Esophagus (tissue), 2 donors: Measurements from ENCODE around the gene ATP7B. TPM values are rescaled to one million over a fixed set of nuclear protein-coding genes. Genes with fewer than 3 reads are reported as not detected.
A peak's percentile ranks its signal among the peaks of the same experiment; 100 is the strongest.
"Not testable (repeated sequence)": the region's sequence is repeated elsewhere in the genome, so short reads cannot be mapped to it uniquely, and the experiment has no call there.

ENCODE experiments used
- H3K27ac ChIP-seq, 2 donors: one replicate each; pipeline ENCODE4 v1.5.1; 2013; ENCODE audit warnings: low read depth in 2 of 2, mild to moderate bottlenecking in 2 of 2, inconsistent platforms in 1 of 2, low read length in 1 of 2, moderate library complexity in 1 of 2
- H3K27me3 ChIP-seq, 2 donors: one replicate each; pipeline ENCODE4 v1.6.1; 2013; ENCODE audit warnings: low read length in 2 of 2, control low read depth in 1 of 2, mild to moderate bottlenecking in 1 of 2; ENCODE audit not compliant: insufficient read depth in 2 of 2, control insufficient read depth in 1 of 2
- H3K36me3 ChIP-seq, 2 donors: one replicate each; pipeline ENCODE4 v1.6.1; 2013; ENCODE audit warnings: low read length in 1 of 2; ENCODE audit not compliant: control insufficient read depth in 2 of 2, insufficient read depth in 2 of 2
- H3K4me1 ChIP-seq, 2 donors: one replicate each; pipeline ENCODE4 v1.6.1; 2013; ENCODE audit warnings: low read length in 1 of 2; ENCODE audit not compliant: control insufficient read depth in 2 of 2, insufficient read depth in 2 of 2
- H3K4me3 ChIP-seq, 2 donors: one replicate each; pipeline ENCODE4 v1.5.1; 2013; ENCODE audit warnings: low read length in 2 of 2, mild to moderate bottlenecking in 2 of 2, low read depth in 1 of 2, moderate library complexity in 1 of 2
- H3K9me3 ChIP-seq, 2 donors: one replicate each; pipeline ENCODE4 v1.6.1; 2013; ENCODE audit warnings: mild to moderate bottlenecking in 2 of 2, low read depth in 1 of 2, low read length in 1 of 2, moderate library complexity in 1 of 2; ENCODE audit not compliant: control insufficient read depth in 2 of 2, insufficient read depth in 1 of 2
- WGBS, 2 donors: extraction: QIAGEN DNeasy Blood & Tissue Kit; methylation state at CpG; one replicate each; pipeline ENCODE4 v1.1.7; 2013; 5-methylcytosine and 5-hydroxymethylcytosine counted together
- polyA plus RNA-seq, 2 donors: library from polyadenylated mRNA; stranded (reverse); fragments of 200-250 nt; gene quantifications; one replicate each; pipeline ENCODE4 v1.2.3, GENCODE V29; 2013
- donor health status: healthy with polysubstance abuse.
- donor health status: Bipolar disorder and iron deficiency.

The ATP7B gene
- polyA plus RNA-seq, 2 donors, result 0.55 to 0.59 TPM

DNA sequence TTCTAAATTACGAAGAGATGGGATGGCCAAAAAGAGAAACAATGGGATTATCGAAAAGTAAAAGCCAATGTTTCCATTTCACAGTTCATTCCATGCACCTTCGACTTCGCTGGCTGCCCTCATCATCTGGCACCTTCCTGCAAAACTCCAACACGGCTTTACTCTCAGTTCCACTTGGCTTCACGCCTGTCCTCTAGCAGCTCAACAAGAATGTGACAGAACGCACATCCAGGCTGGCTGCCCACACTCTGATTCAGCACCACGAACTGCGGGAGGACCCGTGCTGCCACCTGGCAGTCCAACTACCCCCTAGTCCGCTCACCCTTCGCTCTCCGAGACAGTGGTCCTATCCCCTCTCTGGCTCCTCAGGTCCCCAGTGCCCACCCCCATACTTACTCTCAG, 11.7 kb downstream of the ATP7B start:
- Histone ChIP-seq H3K4me1 (peaks cover 6 to 10% of the 10 kb centered on the region in 2 donors), H3K27ac (peak overlapping the region in 1 of 2 donors; percentile 36), H3K36me3 (no peaks in the 10 kb centered on the region), H3K4me3 (no peak overlapping the region), H3K27me3 (no peaks in the 10 kb centered on the region), H3K9me3 (no peaks in the 10 kb centered on the region)
- WGBS, 2 donors, result 33 to 41% methylated on average over 13 of the region's 13 CpGs

DNA sequence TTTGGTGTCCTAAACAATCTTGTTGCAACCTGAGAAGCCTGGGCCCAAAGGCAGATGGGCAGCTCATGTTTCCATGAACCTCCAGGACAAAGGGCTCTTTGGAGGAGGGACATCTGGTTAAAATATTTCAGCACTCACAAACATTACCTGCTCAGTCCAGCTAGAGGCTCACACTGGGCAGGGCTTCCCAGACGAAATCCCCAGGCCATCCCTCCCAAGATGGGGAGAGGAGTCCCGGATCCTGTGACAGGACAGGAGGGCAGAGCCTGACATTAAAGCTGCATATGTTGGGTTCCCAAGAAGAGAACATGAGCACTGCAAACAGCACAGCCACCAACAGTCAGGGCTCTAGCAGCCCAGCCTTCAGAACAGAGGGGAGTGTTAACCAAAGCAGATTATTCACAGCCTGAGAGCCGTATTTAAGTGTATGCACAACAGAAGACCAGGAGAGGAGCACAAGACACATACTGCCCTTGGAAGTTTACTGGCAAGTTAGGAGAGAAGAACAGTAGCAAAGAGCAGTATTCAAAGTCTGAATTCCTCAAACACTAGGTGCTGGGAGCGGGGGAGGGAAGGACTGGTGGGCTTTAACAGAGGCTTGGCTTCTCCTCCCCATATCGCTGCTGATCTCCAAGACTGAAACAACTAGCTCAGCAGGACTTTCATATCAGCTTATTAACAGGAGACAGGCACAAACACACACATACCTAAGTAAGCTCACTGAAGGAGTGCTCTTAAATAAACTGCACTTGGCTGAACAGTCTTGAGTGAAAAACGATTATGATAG, 12.3 kb downstream of the ATP7B start:
- H3K36me3 ChIP-seq, result no peaks in the 10 kb centered on the region
- H3K4me1 ChIP-seq, result peaks cover 6 to 10% of the 10 kb centered on the region in 2 donors
- 43 to 47% methylated on average over 6 of the region's 6 CpGs for WGBS, 2 donors
- H3K27me3 ChIP-seq, result no peaks in the 10 kb centered on the region
- H3K9me3 ChIP-seq, result no peaks in the 10 kb centered on the region
- H3K4me3 ChIP-seq, result no peak overlapping the region
- no peak overlapping the region for H3K27ac ChIP-seq

DNA sequence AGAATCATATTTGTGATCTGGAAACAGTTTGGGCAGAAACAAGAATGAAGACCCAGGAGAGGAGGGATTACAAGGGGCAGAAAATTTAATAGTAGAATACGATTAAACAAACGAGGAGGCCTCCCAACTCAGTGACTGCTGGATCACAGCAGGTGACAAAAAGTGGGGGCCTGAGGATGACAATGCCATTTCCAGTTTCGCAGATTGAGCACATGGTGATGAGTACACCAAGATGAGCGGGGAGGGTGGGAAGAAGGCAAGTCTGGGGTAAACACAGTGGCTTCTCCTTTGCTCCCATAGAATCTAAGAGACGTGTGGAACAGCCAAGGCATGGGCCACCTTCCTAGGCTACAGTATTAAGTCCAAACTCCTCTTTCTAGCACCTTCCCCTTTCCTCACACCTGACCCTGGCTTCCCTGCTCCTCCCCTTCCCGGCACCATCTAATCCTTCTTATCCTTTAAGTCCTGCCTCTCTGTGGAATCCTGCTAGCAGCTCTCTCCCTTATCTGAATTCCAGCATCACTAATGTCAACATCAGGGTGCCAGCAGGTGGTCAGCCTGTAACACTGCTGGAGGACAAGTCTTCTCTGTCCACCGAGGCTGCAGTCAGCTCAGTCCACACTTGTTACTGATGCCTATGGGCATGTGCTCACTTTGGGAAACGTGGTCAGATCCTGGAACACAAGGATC, 13.5 kb downstream of the ATP7B start:
- Histone ChIP-seq H3K36me3 (no peaks in the 10 kb centered on the region), H3K27me3 (no peaks in the 10 kb centered on the region), H3K27ac (no peak overlapping the region), H3K4me1 (peaks cover 6 to 10% of the 10 kb centered on the region in 2 donors), H3K4me3 (no peak overlapping the region), H3K9me3 (no peaks in the 10 kb centered on the region)
- 60 to 77% methylated on average over 8 of the region's 8 CpGs for WGBS, 2 donors

DNA sequence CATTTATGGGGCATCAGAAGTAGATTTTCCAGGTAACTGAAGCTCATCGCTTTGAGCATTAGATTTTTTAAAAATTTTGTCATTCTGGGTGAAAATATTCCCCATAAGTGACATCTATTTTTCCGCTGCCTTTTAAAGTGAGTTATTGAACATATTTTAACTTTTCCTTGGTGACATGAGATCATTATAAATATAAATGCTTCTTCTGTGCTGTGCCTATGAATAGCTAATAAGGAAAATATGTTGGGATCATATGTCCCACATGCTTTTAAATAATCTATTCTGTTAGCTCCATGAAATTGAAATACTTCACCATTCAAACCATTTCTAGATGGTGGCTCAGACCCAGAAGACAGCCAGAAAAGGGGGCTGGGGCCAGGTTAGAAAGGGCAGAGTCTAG, 14.1 kb downstream of the ATP7B start:
- Histone ChIP-seq H3K27ac (no peak overlapping the region), H3K4me1 (peaks cover 6 to 10% of the 10 kb centered on the region in 2 donors)

DNA sequence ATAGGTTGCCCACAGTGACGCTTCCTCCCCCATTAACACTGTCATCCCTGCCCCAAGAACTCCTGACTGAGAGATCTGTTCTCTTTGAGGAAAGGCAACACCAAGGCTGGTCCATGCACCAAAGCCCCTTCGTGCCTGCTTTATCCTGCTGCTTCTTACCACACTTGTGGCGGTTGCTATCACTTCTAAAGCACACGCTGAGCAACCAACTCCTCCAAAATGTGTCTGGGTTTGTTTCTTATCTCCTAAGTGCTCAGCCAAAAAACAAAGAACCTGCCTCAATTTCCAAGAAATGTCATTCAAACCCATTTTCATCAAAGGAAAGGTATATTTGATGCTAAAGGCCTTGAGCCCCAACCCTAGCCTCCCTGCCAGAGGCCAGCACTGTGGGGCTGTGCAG, 14.6 kb downstream of the ATP7B start:
- 88 to 91% methylated on average over 4 of the region's 4 CpGs for WGBS, 2 donors
- H3K27me3 ChIP-seq, result no peaks in the 10 kb centered on the region
- H3K4me3 ChIP-seq, result no peak overlapping the region
- no peaks in the 10 kb centered on the region for H3K36me3 ChIP-seq
- peaks cover 6 to 10% of the 10 kb centered on the region in 2 donors for H3K4me1 ChIP-seq
- H3K9me3 ChIP-seq, result no peaks in the 10 kb centered on the region
- no peak overlapping the region for H3K27ac ChIP-seq

More for the DNA sequence above, 14.1 kb downstream of the ATP7B start:
- no peaks in the 10 kb centered on the region for H3K36me3 ChIP-seq
- H3K9me3 ChIP-seq, result no peaks in the 10 kb centered on the region
- H3K27me3 ChIP-seq, result no peaks in the 10 kb centered on the region
- H3K4me3 ChIP-seq, result no peak overlapping the region
- WGBS, 2 donors, result 92 to 95% methylated on average over 2 of the region's 2 CpGs

DNA sequence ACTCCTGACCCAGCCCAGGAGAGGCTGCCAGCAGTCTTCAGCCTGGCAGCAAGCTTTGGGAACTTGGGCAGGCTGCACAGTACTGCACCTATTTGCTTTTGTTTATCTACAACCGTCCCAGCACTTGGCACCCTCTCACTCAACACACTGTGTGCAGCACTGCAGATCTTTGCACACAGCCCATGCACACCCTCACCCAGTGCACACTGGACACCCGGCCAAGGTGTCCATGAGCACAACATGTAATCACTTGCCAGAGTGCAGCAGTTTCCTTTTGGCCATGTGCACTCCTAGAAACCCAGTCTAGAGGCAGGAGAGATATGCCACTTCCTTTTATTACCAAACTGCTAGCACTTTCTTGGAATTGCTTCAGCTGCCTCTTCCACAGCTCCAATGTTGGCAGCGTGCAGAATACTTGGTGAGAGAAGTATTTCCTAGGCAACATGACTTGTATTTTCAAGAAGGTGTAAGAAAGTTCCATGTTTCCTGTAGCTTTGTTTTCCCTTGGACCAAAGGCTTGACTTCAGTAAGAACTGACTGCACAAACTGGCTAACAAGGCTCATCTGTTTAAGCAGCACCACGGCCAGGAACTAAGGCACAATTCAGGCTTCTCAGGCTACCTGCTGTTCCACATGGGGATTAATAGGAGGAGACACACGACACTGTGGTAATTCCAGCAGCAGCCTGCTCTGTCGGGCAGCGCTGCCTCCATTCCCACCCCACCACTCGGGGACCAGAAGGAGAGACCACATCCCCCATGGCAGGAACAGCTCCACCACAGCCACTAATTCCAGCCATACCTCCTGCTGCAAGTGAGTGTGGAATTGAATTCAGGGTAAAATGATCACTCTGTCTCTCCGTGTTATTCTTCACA, 15.3 kb downstream of the ATP7B start:
- Histone ChIP-seq H3K36me3 (no peaks in the 10 kb centered on the region), H3K27me3 (no peaks in the 10 kb centered on the region), H3K9me3 (no peaks in the 10 kb centered on the region), H3K27ac (peak overlapping the region in 1 of 2 donors; percentile 24), H3K4me1 (peaks cover 6 to 10% of the 10 kb centered on the region in 2 donors), H3K4me3 (no peak overlapping the region)
- 28 to 29% methylated on average over 9 of the region's 9 CpGs for WGBS, 2 donors

DNA sequence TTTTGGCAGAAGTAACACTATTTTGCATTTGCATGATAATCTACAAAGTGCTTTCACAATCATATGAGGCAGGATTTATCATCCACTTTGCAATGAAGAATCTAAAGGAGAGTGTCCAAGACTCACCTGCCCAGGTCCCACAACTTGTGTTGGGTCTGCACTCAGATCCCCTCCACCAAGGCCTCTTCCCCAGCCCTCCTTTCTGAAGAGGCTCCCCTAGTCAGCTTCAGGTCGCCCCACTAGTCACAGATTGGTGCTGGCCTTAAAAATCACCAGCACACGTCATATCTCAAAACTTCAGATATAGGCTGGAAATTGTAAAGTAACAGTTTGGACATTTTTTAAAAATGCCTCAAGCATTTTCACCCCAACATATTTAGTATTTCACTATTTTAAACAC, 17.5 kb downstream of the ATP7B start:
- Histone ChIP-seq H3K27ac (no peak overlapping the region), H3K9me3 (no peaks in the 10 kb centered on the region), H3K36me3 (no peaks in the 10 kb centered on the region), H3K4me1 (peaks cover 6 to 7% of the 10 kb centered on the region in 2 donors), H3K4me3 (no peak overlapping the region), H3K27me3 (no peaks in the 10 kb centered on the region)
- WGBS, 2 donors, result 79 to 88% methylated on average over 2 of the region's 2 CpGs

DNA sequence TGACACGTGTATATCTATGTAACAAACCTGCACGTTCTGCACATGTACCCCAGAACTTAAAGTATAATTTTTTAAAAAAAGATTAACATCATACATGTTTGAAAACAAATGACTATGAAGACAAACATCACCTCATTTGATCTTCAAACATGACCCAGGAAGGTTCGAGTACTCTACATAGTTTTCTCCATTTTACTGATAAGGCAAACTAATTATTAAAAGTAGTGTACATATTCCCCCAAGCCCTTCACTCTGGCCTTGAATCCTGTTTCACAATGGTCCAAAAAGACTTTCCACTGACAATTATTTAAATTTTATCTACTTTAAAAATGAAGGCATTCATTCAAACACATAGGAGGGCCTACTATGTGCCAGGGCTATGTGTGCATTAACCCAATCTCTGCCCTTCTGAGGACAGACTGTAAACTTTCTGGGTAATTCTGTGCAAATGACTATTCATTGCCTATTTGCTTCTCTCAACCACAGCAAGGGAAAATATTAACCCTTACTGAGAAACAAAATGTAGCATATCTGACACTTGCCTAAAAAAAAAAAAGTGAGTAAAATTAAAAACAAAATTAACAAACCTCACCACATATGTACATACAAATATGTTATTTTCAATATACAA, 22.1 kb downstream of the ATP7B start:
- Histone ChIP-seq H3K27ac (no peak overlapping the region), H3K4me1 (no peaks in the 10 kb centered on the region), H3K9me3 (no peaks in the 10 kb centered on the region), H3K4me3 (no peak overlapping the region), H3K36me3 (no peaks in the 10 kb centered on the region), H3K27me3 (no peaks in the 10 kb centered on the region)
- 84 to 85% methylated on average over 3 of the region's 3 CpGs for WGBS, 2 donors

DNA sequence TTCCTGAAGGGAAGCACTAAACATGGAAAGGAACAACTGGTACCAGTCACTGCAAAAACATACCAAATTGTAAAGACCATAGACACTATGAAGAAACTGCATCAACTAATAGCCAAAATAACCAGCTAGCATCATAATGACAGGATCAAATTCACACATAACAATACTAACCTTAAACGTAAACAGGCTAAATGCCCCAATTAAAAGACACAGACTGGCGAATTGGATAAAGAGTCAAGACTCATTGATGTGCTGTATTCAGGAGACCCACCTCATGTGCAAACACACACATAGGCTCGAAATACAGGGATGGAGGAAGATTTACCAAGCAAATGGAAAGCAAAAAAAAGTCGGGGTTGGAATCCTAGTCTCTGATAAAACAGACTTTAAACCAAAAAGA, 26.3 kb downstream of the ATP7B start:
- H3K36me3 ChIP-seq, H3K27ac ChIP-seq, H3K4me1 ChIP-seq, H3K9me3 ChIP-seq, H3K27me3 ChIP-seq, H3K4me3 ChIP-seq: not testable (repeated sequence)
- WGBS, 2 donors, result 86 to 91% methylated on average over 4 of the region's 4 CpGs
